Measurements from ENCODE around the gene TENM3. TPM values are rescaled to one million over a fixed set of nuclear protein-coding genes. Genes with fewer than 3 reads are reported as not detected.
"Not testable (repeated sequence)": the region's sequence is repeated elsewhere in the genome, so short reads cannot be mapped to it uniquely, and the experiment has no call there.

The TENM3 gene
- total and polyA plus RNA-seq, 12 donors, result 2.6 to 54.4 (median 42.8) TPM

GRCh38 chr4:182238355-182238931, 4.8 kb upstream of the TENM3 start:
- Histone ChIP-seq H3K4me1 (replicated peaks in 1 of 2) (peaks cover 4% of the 10 kb centered on the region in 2 donors), H3K4me3 (no peak overlapping the region), H3K27ac (peak overlapping the region in 4 of 5 donors; percentile 1 to 49 (median 12)), H3K9me3 (replicated peaks in 1 of 3) (no peaks in the 10 kb centered on the region), H3K27me3 (no peaks in the 10 kb centered on the region), H3K36me3 (replicated peaks in 1 of 2) (no peaks in the 10 kb centered on the region)
- TF ChIP-seq POLR2A (IDR thresholded peaks at IDR 0.05) (no peak), CTCF (IDR thresholded peaks at IDR 0.05) (no peak)
- DNase-seq, result peak in 3 of 7 donors; percentile 27 to 54 (median 51)
- 38 to 62% (median 50%) methylated on average over 9 of the region's 9 CpGs for WGBS, 4 donors
- intact Hi-C loops (cut with DNase I), result no loop called here

GRCh38 chr4:182240161-182241130, 2.8 kb upstream of the TENM3 start:
- Histone ChIP-seq H3K4me1 (replicated peaks in 1 of 2) (peaks cover 4% of the 10 kb centered on the region in 2 donors), H3K27me3 (no peaks in the 10 kb centered on the region), H3K27ac (peak overlapping the region in 4 of 5 donors; percentile 13 to 88 (median 37)), H3K9me3 (replicated peaks in 1 of 3) (no peaks in the 10 kb centered on the region), H3K4me3 (no peak overlapping the region), H3K36me3 (replicated peaks in 1 of 2) (no peaks in the 10 kb centered on the region)
- DNase-seq, result peak in 6 of 7 donors; percentile 64 to 80 (median 71)
- intact Hi-C loops (cut with DNase I), result no loop called here
- TF ChIP-seq POLR2A (IDR thresholded peaks at IDR 0.05) (peak in 1 of 2 donors; percentile 56), CTCF (IDR thresholded peaks at IDR 0.05) (no peak)
- 37 to 43% (median 41%) methylated on average over 18 of the region's 18 CpGs for WGBS, 4 donors

GRCh38 chr4:182242260-182242659, 942 bp upstream of the TENM3 start:
- DNase-seq; intact Hi-C loops (cut with DNase I); H3K4me3 ChIP-seq; H3K27me3 ChIP-seq; H3K4me1 ChIP-seq (replicated peaks in 1 of 2); H3K36me3 ChIP-seq (replicated peaks in 1 of 2); H3K9me3 ChIP-seq (replicated peaks in 1 of 3); H3K27ac ChIP-seq: not testable (repeated sequence)
- WGBS, 4 donors, result 95 to 99% (median 96%) methylated on average over 4 of the region's 4 CpGs

- no peaks in the 10 kb centered on the region for H3K27me3 ChIP-seq
- no peaks in the 10 kb centered on the region for H3K9me3 ChIP-seq (replicated peaks in 1 of 3)
- intact Hi-C loops (cut with DNase I), result no loop called here
- no peaks in the 10 kb centered on the region for H3K36me3 ChIP-seq (replicated peaks in 1 of 2)
- no peak for TF ChIP-seq POLR2A (IDR thresholded peaks at IDR 0.05)
- no peak for TF ChIP-seq CTCF (IDR thresholded peaks at IDR 0.05)
- no peak overlapping the region for H3K27ac ChIP-seq
- WGBS, 4 donors, result 94 to 98% (median 94%) methylated on average over 6 of the region's 6 CpGs
- DNase-seq, result no peak
- H3K4me3 ChIP-seq, result no peak overlapping the region
- peaks cover 4% of the 10 kb centered on the region in 2 donors for H3K4me1 ChIP-seq (replicated peaks in 1 of 2)
Observed at GRCh38 chr4:182242787-182243186, 415 bp upstream of the TENM3 start.

Data from adrenal gland (tissue), 12 donors.